GM21515 (cell line): Measurements from ENCODE around the gene CORO7.

Source experiments
- ATAC-seq: cut with Tn5 transposase; IDR thresholded peaks from one replicate; pipeline ENCODE4 v1.9.1; 2021; ENCODE audit not compliant: unreplicated experiment

The CORO7 gene

DNA sequence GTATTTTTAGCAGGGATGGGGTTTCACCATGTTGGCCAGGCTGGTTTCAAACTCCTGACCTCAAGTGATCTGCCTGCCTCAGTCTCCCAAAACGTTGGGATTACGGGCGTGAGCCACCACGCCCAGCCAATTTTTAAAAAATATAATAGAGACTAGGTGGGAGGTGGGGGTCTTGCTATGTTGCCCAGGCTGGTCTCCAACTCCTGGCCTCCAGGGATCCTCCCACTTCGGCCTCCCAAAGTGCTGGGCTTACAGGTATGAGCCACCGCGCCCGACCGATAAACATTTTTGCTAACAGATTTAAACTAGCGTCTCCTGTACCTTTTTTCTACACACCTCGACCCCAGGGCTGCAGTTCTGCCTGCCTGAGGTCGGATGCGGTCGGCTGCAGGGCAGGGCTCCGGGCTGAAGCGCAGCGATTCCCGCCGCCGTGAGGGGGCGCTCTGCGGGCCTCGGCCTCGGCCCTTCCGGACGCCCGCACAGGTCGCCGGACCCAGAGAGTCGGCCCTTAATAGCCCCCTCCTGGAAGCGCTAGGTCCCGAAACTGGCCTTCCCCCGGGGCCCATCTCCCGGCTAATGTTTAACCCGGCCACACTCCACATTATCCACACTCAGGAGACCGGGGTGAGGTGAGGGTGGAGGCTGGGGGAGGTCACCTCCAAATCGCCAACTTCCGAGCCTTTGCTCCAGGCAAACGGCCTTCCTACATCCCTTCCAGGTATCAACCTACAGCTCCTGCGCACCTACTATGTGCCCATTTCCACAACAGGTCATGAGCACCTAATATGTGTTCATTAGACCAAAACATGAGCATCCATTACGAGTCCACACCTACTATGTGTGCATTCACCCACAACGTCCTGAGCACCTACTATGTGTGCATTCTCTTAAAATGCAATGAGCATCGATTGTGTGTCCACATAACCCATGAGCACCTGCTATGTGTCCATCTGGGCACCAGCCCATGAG lies 102.5 kb downstream of the CORO7 start:
- no peak for ATAC-seq

DNA sequence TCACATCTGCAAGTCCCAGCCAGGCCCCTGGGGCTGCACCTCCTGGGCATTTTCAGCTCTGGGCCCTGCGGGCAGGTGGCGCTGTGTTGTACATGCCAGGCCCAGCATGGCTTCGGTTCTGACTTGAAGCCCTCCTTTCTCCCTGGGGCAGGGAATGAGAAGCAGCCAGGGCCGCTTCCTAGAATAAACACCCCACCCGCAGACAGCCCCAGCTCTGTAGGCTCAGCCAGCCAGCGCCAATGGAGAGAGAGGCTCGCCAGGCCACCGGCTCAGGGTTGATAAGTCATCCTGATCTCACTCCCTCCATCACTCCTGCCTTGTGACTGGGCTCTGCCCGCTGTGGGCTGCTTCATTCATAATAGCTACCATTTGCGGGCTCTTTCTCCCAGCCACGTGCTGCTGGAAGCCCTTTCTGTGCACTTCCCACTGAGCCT lies 106.5 kb downstream of the CORO7 start:
- no peak for ATAC-seq

DNA sequence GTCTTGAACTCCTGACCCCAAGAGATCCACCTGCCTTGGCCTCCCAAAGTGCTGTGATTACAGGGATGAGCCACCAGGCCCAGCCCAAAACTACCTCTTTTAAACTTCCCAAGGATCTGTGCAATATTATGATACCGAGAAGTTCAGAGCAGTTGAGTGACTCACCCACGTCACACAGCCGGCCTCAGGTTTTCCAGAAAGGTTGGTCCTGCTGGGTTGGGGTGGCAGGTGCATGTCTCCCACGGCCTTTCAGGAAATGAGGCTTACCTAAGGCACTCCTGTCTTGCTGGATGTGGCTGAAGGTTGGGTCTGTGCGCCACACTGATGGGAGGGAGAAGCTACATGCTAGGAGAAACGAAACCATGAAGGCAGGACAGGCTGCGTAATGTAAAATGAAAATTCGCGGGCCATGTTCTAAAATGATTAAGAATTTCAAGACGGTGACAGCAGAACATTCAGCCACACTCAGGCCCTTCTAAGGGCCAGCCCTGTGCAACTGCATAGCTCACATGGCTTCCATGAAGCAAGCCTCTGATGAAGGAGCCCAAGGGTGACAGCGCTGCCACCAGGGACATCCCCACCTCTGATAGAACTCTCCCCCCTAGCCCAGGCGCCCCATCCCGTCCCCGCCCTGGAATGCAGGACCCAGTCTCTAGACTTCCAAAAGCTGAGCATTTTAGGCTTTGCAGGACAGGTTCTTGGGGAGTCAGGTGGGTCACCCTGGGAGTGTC lies 107.1 kb downstream of the CORO7 start:
- ATAC-seq = no peak

DNA sequence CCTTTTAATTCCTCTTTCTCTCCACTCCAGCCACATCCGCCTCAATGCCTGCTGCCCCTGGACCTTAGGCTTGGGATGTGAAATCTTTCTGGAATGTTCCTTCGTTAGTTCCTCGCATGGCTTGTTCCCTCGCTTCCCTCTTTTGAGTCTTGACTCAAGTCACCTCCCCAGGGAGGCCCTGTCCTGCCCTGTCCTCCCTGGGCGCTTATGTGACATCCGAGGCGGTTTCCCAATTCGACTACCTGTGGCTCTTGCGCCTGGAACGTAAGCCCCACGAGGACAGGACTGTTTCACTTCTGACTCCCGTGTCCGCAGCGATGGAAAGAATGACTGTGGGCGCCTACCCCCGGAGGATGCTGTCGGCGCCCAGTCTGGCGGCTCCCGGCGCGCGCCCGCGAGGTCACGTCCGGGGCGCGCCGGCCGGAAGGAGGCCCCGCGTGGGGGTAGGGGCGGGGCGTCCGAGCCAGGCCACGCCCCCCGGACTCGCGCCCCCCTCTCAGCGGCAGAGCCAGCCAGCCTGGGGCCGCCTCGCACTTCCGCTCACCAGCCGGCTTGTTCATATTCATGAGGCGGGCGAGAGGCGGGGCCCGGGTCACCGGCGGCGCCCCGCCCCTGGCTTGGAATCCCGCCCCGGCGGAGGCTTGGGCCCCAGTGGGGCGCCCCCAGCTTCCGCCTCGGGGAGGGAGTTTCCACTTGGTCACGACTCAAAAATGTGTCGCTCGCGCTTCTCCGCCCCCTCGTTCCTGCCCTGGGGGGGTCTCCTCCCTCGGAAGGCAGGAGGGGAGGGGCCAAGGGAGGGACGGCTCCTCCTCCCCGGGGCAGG lies 109.0 kb downstream of the CORO7 start:
- peak; percentile 90 for ATAC-seq

DNA sequence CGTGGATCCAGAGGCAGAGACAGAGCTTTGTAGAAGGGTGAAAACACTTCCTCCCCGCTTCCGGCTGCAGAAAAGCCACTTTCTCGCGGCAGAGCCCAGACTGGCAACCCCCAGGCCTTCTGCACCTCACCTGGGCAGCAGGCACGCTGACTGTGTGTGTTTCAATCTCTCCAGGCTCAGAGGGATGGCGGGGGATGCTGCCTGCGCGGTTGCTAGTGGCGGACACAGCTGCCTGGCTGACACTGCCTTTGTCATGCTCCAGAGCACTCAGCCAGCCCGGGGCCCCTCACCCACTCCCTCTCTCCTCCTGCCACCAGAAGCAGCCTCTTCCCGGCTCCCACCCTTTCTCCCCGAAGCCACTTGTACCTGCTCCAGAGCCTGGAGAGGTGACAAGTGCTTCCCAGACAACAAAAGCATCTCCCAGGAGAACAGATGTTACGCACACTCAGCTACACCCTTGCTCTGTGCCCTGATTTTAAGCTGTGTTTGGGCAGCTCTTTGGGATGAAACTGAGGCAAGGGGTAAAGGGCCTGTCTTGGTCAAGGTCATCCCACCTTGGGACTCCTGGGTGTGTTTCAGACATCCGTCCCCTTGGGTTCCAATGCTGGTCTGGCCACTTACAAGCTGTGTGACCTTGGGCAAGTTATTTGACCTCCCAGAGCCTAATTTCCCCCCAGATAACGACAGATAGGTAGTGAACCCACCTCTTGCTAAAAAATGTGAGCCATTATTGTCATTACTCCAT lies 109.8 kb downstream of the CORO7 start:
- ATAC-seq = no peak
